MCF 10A (cell line): Measurements from ENCODE around the gene ANKRD44. TPM values are rescaled to one million over a fixed set of nuclear protein-coding genes. Genes with fewer than 3 reads are reported as not detected.

Experiments used
- BruUV-seq: library from RNA; stranded (reverse); fragments of 400-500 nt; replicated peaks from 2 replicates; lab custom pipeline; 2021; lab: Mats Ljungman, UMichigan
- CTCF ChIA-PET: fragments of 300-600 bp; sonication (Branson Sonifier 250); formaldehyde crosslinking; extraction: SDS; loops from one replicate; lab custom pipeline; 2021; ENCODE audit warnings: antibody characterized with exemption, inconsistent platforms; lab: Yijun Ruan, JAX
- POLR2A ChIA-PET: fragments of 300-600, 350-650 bp; sonication (Branson Sonifier 250); formaldehyde crosslinking; extraction: SDS; loops from one replicate; lab custom pipeline; 2020; ENCODE audit warnings: antibody characterized with exemption, inconsistent platforms; lab: Yijun Ruan, JAX
- DNase-seq: peaks from one replicate; pipeline ENCODE4 v3.0.0-alpha.2; 2018; ENCODE audit not compliant: unreplicated experiment
- H3K27ac Mint-ChIP-seq: one replicate; pipeline ENCODE4 v1.8.0; 2022; ENCODE audit warnings: mild to moderate bottlenecking, low read depth, mixed read lengths; ENCODE audit not compliant: unreplicated experiment
- H3K27me3 Mint-ChIP-seq: one replicate; pipeline ENCODE4 v1.8.0; 2022; ENCODE audit warnings: mixed read lengths; ENCODE audit not compliant: insufficient read depth, unreplicated experiment
- H3K36me3 Mint-ChIP-seq: one replicate; pipeline ENCODE4 v1.8.0; 2022; ENCODE audit warnings: mild to moderate bottlenecking, moderate library complexity, mixed read lengths; ENCODE audit not compliant: insufficient read depth, unreplicated experiment
- H3K4me1 Mint-ChIP-seq: one replicate; pipeline ENCODE4 v1.8.0; 2022; ENCODE audit warnings: mixed read lengths; ENCODE audit not compliant: insufficient read depth, unreplicated experiment
- H3K4me3 Mint-ChIP-seq: one replicate; pipeline ENCODE4 v1.8.0; 2022; ENCODE audit warnings: mild to moderate bottlenecking, moderate library complexity, mixed read lengths; ENCODE audit not compliant: unreplicated experiment
- H3K9me3 Mint-ChIP-seq: one replicate; pipeline ENCODE4 v1.8.0; 2022; ENCODE audit warnings: mixed read lengths; ENCODE audit not compliant: unreplicated experiment
- CTCF ChIP-seq: fragments of 200-600 bp; IDR thresholded peaks from one replicate; pipeline ENCODE4 v1.8.0; 2022; ENCODE audit warnings: antibody characterized with exemption, mild to moderate bottlenecking; ENCODE audit not compliant: unreplicated experiment
- intact Hi-C: fragments of 100-400 bp; cut with micrococcal nuclease; formaldehyde crosslinking; loops from 2 replicates; pipeline ENCODE4 v1.14.1; 2022
- total RNA-seq: library from RNA; stranded (reverse); gene quantifications from 2 replicates; pipeline ENCODE4 v1.2.3, GENCODE V29; 2022

The ANKRD44 gene
- total RNA-seq, 1 experiment from 2014 or later = 6.9 TPM

DNA sequence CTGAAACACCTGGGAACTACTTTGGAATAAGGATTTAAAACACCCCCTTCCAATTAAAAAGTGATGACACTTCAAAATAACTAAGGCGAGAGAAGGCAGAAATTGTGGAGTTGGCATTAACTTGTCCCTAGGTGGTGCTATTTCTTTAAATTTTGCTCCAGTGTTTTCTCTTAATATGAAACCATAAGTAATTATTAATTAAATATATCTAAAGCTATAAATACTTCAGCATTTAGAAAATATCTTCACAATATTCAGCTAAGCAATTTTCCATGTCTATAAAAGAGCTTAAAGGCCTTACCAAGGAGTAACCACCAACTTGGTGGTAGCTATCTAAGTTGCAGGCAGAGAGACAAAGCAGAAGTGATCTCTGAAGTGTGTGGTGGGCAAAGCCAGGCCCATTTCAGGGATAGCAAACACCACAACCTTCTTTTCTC lies 197.3 kb downstream of the ANKRD44 start:
- intact Hi-C loops = loop anchor here (1.0 to 10.0 kb wide), 5 partner anchors 78 to 664 kb away; partner anchors contain the start of gene ANKRD44
- no peaks in the 10 kb centered on the region for H3K4me1 Mint-ChIP-seq
- no peaks in the 10 kb centered on the region for H3K36me3 Mint-ChIP-seq
- no peak overlapping the region for H3K4me3 Mint-ChIP-seq
- no peak overlapping the region for H3K27ac Mint-ChIP-seq
- POLR2A ChIA-PET = interaction anchor here (0.7 kb wide), 1 partner anchor 271 kb away, joined by 3 read pairs; no protein-coding TSS in a partner anchor
- no peaks in the 10 kb centered on the region for H3K27me3 Mint-ChIP-seq
- no TSS peak for BruUV-seq
- peak; percentile 63 for TF ChIP-seq CTCF
- DNase-seq = peak; percentile 43
- no peaks in the 10 kb centered on the region for H3K9me3 Mint-ChIP-seq
- CTCF ChIA-PET = interaction anchor here (0.6 to 4.0 kb wide), 85 partner anchors 8 to 724 kb away, joined by 3 to 60 read pairs (median 4); partner anchors contain the start of gene ANKRD44

- Mint-ChIP-seq H3K36me3 (no peaks in the 10 kb centered on the region), H3K27ac (no peak overlapping the region), H3K4me1 (no peaks in the 10 kb centered on the region), H3K9me3 (no peaks in the 10 kb centered on the region), H3K4me3 (no peak overlapping the region), H3K27me3 (no peaks in the 10 kb centered on the region)
- no peak for DNase-seq
- ChIA-PET POLR2A (no interaction called here), CTCF (interaction anchor here (0.6 to 1.9 kb wide), 5 partner anchors 64 to 186 kb away, joined by 3 to 4 read pairs (median 3); no protein-coding TSS in a partner anchor)
- no TSS peak for BruUV-seq
- no peak for TF ChIP-seq CTCF
- intact Hi-C loops = no loop called here
These were observed 201.3 kb downstream of the ANKRD44 start for GRCh38 chr2:197109326-197109725.

- Mint-ChIP-seq H3K36me3 (no peaks in the 10 kb centered on the region), H3K27me3 (no peaks in the 10 kb centered on the region), H3K9me3 (no peaks in the 10 kb centered on the region), H3K4me1 (no peaks in the 10 kb centered on the region), H3K4me3 (no peak overlapping the region), H3K27ac (no peak overlapping the region)
- ChIA-PET CTCF (interaction anchor here (0.6 to 1.9 kb wide), 6 partner anchors 9 to 258 kb away, joined by 3 to 4 read pairs (median 4); no protein-coding TSS in a partner anchor), POLR2A (interaction anchor here (0.7 to 1.1 kb wide), 2 partner anchors 10 to 81 kb away, joined by 3 read pairs; no protein-coding TSS in a partner anchor)
- intact Hi-C loops = no loop called here
- no peak for TF ChIP-seq CTCF
- DNase-seq = peak; percentile 61
- BruUV-seq = no TSS peak
These were observed 201.8 kb downstream of the ANKRD44 start for GRCh38 chr2:197108758-197109157.

- POLR2A ChIA-PET = interaction anchor here (1.1 kb wide), 1 partner anchor 9 kb away, joined by 3 read pairs; no protein-coding TSS in a partner anchor
- no TSS peak for BruUV-seq
- Mint-ChIP-seq H3K4me1 (no peaks in the 10 kb centered on the region), H3K36me3 (no peaks in the 10 kb centered on the region), H3K27me3 (no peaks in the 10 kb centered on the region), H3K4me3 (no peak overlapping the region), H3K27ac (no peak overlapping the region), H3K9me3 (no peaks in the 10 kb centered on the region)
- CTCF ChIA-PET = interaction anchor here (0.6 to 1.9 kb wide), 6 partner anchors 12 to 349 kb away, joined by 3 to 4 read pairs (median 3); no protein-coding TSS in a partner anchor
- peak; percentile 8 for DNase-seq
- intact Hi-C loops = no loop called here
- TF ChIP-seq CTCF = no peak
These were observed 203.0 kb downstream of the ANKRD44 start for GRCh38 chr2:197107291-197108269.
